Hippocampal formation (tissue), 2 donors: ENCODE data around the gene FIZ1.
"Not testable (repeated sequence)": the region's sequence is repeated elsewhere in the genome, so short reads cannot be mapped to it uniquely, and the experiment has no call there.

Experiments
- DNase-seq, 2 donors: peaks; one replicate each; lab custom pipeline; 2025; lab: John Stamatoyannopoulos, UW

The FIZ1 gene

GRCh38 chr19:55594996-55595545 is 4.2 kb downstream of the FIZ1 start:
- no peak for DNase-seq

GRCh38 chr19:55593096-55593772 is 6.1 kb downstream of the FIZ1 start:
- no peak for DNase-seq

- no peak for DNase-seq
Observed at GRCh38 chr19:55592391-55593090, 6.8 kb downstream of the FIZ1 start.

- DNase-seq, result no peak
Observed at GRCh38 chr19:55591555-55591954, 7.8 kb downstream of the FIZ1 start.

- DNase-seq, result no peak
Observed at GRCh38 chr19:55590617-55591016, 8.7 kb downstream of the FIZ1 start.

- no peak for DNase-seq
Observed at GRCh38 chr19:55590109-55590508, 9.2 kb downstream of the FIZ1 start.

GRCh38 chr19:55588738-55589137 is 10.6 kb downstream of the FIZ1 start:
- DNase-seq, result no peak

- peak; percentile 74 to 82 for DNase-seq
Observed at GRCh38 chr19:55586976-55587668, 12.2 kb downstream of the FIZ1 start.

GRCh38 chr19:55585658-55586339 is 13.5 kb downstream of the FIZ1 start:
- DNase-seq, result peak; percentile 24 to 61

- no peak for DNase-seq
Observed at GRCh38 chr19:55584871-55585270, 14.4 kb downstream of the FIZ1 start.

- DNase-seq, result not testable (repeated sequence)
Observed at GRCh38 chr19:55583897-55584296, 15.4 kb downstream of the FIZ1 start.

GRCh38 chr19:55582284-55582683 is 17.0 kb downstream of the FIZ1 start:
- not testable (repeated sequence) for DNase-seq

GRCh38 chr19:55581823-55582223 is 17.5 kb downstream of the FIZ1 start:
- DNase-seq, result no peak

- no peak for DNase-seq
Observed at GRCh38 chr19:55581145-55581822, 18.0 kb downstream of the FIZ1 start.

GRCh38 chr19:55580628-55581144 is 18.6 kb downstream of the FIZ1 start, which contains the start of gene ZNF579:
ZNF579 (minus strand) TSS chr19:55580848; CDS start chr19:55579639, 1,209 bp downstream.
- DNase-seq, result peak; percentile 68 to 92

- no peak for DNase-seq
Observed at GRCh38 chr19:55579766-55580621, 19.3 kb downstream of the FIZ1 start.

- DNase-seq, result no peak
Observed at GRCh38 chr19:55578761-55579747, 20.3 kb downstream of the FIZ1 start.

GRCh38 chr19:55578031-55578760 is 21.1 kb downstream of the FIZ1 start:
- DNase-seq, result no peak
